ENCODE measurements around the gene B3GLCT. TPM values are rescaled to one million over a fixed set of nuclear protein-coding genes. Genes with fewer than 3 reads are reported as not detected.

The B3GLCT gene
- total RNA-seq, 1 experiment from 2014 or later = 3.9 TPM

DNA sequence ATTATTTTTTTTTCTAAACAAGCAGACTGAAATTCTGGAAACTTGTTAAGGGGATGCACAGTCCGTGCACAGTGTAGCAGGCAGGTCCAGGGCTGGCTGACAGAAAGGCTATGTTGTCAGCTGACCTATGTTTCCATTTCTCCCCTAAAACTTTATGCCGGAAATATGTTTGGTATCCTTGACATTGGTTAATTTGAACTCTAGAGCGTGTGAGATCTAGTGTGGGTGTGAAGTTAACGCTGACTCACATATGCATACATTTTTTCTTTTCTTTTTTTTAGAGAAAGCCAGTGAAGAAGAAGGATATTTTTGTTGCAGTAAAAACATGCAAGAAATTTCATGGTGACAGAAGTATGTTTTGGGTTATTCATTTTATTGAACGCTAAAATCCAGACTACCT is 76.6 kb downstream of the B3GLCT start:
- H3K79me2 ChIP-seq (ENCODE audit: insufficient read depth, low read length) = no peaks in the 10 kb centered on the region
- H3K27ac ChIP-seq (ENCODE audit: low read depth, low read length) = no peak overlapping the region
- no peak overlapping the region for H2AFZ ChIP-seq (ENCODE audit: low read depth, low read length, poor library complexity, severe bottlenecking)
- H3K9me3 ChIP-seq (ENCODE audit: control insufficient read depth in 1 of 2, insufficient read depth in 1 of 2, low read depth in 1 of 2, low read length in 2 of 2) = peaks cover 0 to 3% of the 10 kb centered on the region in 2 experiments; a peak in 1 of 4 replicates
- DNase-seq (ENCODE audit: low read depth, low spot score) = no peak
- TF ChIP-seq, protein P1, sequence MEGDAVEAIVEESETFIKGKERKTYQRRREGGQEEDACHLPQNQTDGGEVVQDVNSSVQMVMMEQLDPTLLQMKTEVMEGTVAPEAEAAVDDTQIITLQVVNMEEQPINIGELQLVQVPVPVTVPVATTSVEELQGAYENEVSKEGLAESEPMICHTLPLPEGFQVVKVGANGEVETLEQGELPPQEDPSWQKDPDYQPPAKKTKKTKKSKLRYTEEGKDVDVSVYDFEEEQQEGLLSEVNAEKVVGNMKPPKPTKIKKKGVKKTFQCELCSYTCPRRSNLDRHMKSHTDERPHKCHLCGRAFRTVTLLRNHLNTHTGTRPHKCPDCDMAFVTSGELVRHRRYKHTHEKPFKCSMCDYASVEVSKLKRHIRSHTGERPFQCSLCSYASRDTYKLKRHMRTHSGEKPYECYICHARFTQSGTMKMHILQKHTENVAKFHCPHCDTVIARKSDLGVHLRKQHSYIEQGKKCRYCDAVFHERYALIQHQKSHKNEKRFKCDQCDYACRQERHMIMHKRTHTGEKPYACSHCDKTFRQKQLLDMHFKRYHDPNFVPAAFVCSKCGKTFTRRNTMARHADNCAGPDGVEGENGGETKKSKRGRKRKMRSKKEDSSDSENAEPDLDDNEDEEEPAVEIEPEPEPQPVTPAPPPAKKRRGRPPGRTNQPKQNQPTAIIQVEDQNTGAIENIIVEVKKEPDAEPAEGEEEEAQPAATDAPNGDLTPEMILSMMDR (IDR thresholded peaks at IDR 0.05 in 2 of 3, conservative IDR thresholded peaks at IDR 0.05 in 1 of 3; ENCODE audit: borderline replicate concordance in 1 of 3, insufficient read depth in 1 of 3, low read depth in 2 of 3, low read length in 2 of 3) = no peak
- TF ChIP-seq, protein P2, sequence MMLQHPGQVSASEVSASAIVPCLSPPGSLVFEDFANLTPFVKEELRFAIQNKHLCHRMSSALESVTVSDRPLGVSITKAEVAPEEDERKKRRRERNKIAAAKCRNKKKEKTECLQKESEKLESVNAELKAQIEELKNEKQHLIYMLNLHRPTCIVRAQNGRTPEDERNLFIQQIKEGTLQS (IDR thresholded peaks at IDR 0.05) = no peak
- TF ChIP-seq POLR2A (IDR thresholded peaks at IDR 0.05; ENCODE audit: borderline replicate concordance, extremely low read depth, insufficient read depth, insufficient read length) = no peak
- H3K4me2 ChIP-seq (ENCODE audit: low read length) = no peak overlapping the region
- H3K4me1 ChIP-seq (ENCODE audit: control insufficient read depth in 1 of 2, insufficient read depth in 2 of 2, low read length in 2 of 2) = no peaks in the 10 kb centered on the region
- CTCF ChIA-PET = no interaction called here
- no peak for ATAC-seq
- no TSS peak for BruUV-seq (replicated peaks)
- POLR2A ChIA-PET = no interaction called here
- H4K20me1 ChIP-seq (ENCODE audit: insufficient read depth) = no peaks in the 10 kb centered on the region
- no peaks in the 10 kb centered on the region for H3K9me2 ChIP-seq (ENCODE audit: insufficient read depth)
- H3K9ac ChIP-seq (ENCODE audit: low read length) = no peak overlapping the region
- no peaks in the 10 kb centered on the region for H3K27me3 ChIP-seq (ENCODE audit: insufficient read depth, low read length)
- no peak overlapping the region for H3K4me3 ChIP-seq (replicated peaks in 1 of 2; ENCODE audit: low read depth in 1 of 2, low read length in 2 of 2)
- intact Hi-C loops (cut with micrococcal nuclease) = no loop called here
- H3K36me3 ChIP-seq (ENCODE audit: control insufficient read depth in 1 of 2, insufficient read depth in 2 of 2, low read length in 2 of 2) = no peaks in the 10 kb centered on the region
- RAD21 ChIA-PET (ENCODE audit: low non-redundant PET in 1 of 2, low total read pairs in 2 of 2, uncharacterized antibody in 2 of 2, unreplicated experiment in 2 of 2) = no interaction called here

DNA sequence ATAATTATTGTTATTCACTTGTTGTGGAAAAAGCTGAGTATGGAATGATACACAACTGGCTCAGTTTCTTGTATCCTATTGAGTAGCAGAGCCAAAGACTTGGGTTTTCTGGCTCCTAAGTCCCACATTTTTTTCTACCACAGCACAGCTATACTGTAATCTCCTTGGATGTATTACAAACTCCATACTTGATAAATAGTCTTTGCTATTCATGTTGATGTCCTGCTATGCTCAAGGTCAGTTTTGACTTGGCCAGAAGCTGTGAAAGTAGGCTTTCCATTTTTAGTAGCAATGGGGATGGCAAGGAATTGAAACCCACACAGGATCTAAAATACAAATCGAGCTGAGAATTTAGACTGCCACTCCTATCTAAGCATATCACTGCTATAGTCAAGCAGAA is 79.1 kb downstream of the B3GLCT start:
- ATAC-seq (no peak), DNase-seq (ENCODE audit: low read depth, low spot score) (no peak)
- H3K27ac ChIP-seq (ENCODE audit: low read depth, low read length) = no peak overlapping the region
- H3K4me1 ChIP-seq (ENCODE audit: control insufficient read depth in 1 of 2, insufficient read depth in 2 of 2, low read length in 2 of 2) = no peaks in the 10 kb centered on the region
- ChIA-PET POLR2A (interaction anchor here (0.7 kb wide), 1 partner anchor 10 kb away, joined by 3 read pairs; no protein-coding TSS in a partner anchor), RAD21 (ENCODE audit: low non-redundant PET in 1 of 2, low total read pairs in 2 of 2, uncharacterized antibody in 2 of 2, unreplicated experiment in 2 of 2) (no interaction called here), CTCF (no interaction called here)
- no peak overlapping the region for H3K4me2 ChIP-seq (ENCODE audit: low read length)
- H4K20me1 ChIP-seq (ENCODE audit: insufficient read depth) = no peaks in the 10 kb centered on the region
- BruUV-seq (replicated peaks) = no TSS peak
- intact Hi-C loops (cut with micrococcal nuclease) = no loop called here
- no peak overlapping the region for H2AFZ ChIP-seq (ENCODE audit: low read depth, low read length, poor library complexity, severe bottlenecking)
- peaks cover 0 to 3% of the 10 kb centered on the region in 2 experiments; a peak in 1 of 4 replicates for H3K9me3 ChIP-seq (ENCODE audit: control insufficient read depth in 1 of 2, insufficient read depth in 1 of 2, low read depth in 1 of 2, low read length in 2 of 2)
- H3K27me3 ChIP-seq (ENCODE audit: insufficient read depth, low read length) = no peaks in the 10 kb centered on the region
- H3K79me2 ChIP-seq (ENCODE audit: insufficient read depth, low read length) = no peaks in the 10 kb centered on the region
- H3K9me2 ChIP-seq (ENCODE audit: insufficient read depth) = no peaks in the 10 kb centered on the region
- H3K9ac ChIP-seq (ENCODE audit: low read length) = no peak overlapping the region
- TF ChIP-seq JUND (IDR thresholded peaks at IDR 0.05) = no peak
- TF ChIP-seq, protein P3, sequence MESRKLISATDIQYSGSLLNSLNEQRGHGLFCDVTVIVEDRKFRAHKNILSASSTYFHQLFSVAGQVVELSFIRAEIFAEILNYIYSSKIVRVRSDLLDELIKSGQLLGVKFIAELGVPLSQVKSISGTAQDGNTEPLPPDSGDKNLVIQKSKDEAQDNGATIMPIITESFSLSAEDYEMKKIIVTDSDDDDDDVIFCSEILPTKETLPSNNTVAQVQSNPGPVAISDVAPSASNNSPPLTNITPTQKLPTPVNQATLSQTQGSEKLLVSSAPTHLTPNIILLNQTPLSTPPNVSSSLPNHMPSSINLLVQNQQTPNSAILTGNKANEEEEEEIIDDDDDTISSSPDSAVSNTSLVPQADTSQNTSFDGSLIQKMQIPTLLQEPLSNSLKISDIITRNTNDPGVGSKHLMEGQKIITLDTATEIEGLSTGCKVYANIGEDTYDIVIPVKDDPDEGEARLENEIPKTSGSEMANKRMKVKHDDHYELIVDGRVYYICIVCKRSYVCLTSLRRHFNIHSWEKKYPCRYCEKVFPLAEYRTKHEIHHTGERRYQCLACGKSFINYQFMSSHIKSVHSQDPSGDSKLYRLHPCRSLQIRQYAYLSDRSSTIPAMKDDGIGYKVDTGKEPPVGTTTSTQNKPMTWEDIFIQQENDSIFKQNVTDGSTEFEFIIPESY (IDR thresholded peaks at IDR 0.05; ENCODE audit: extremely low read depth, insufficient replicate concordance, low read length) = no peak
- no peak for TF ChIP-seq CBX3 (IDR thresholded peaks at IDR 0.05; ENCODE audit: low read depth)
- no peak for TF ChIP-seq ZNF274 (IDR thresholded peaks at IDR 0.05; ENCODE audit: low read depth, low read length)
- TF ChIP-seq RAD21 (IDR thresholded peaks at IDR 0.05; ENCODE audit: low read depth) = no peak
- TF ChIP-seq POLR2AphosphoS5 (IDR thresholded peaks at IDR 0.05; ENCODE audit: low read depth, low read length) = no peak
- TF ChIP-seq EGR1 (IDR thresholded peaks at IDR 0.05; ENCODE audit: low read depth) = no peak
- TF ChIP-seq SP1 (IDR thresholded peaks at IDR 0.05; ENCODE audit: low read depth) = no peak
- H3K4me3 ChIP-seq (replicated peaks in 1 of 2; ENCODE audit: low read depth in 1 of 2, low read length in 2 of 2) = no peak overlapping the region
- no peaks in the 10 kb centered on the region for H3K36me3 ChIP-seq (ENCODE audit: control insufficient read depth in 1 of 2, insufficient read depth in 2 of 2, low read length in 2 of 2)

Data from HCT116 (cell line).